ENCODE measurements around the gene TTC31.
"Not testable (repeated sequence)": the region's sequence is repeated elsewhere in the genome, so short reads cannot be mapped to it uniquely, and the experiment has no call there.

The TTC31 gene

GRCh38 chr2:74457549-74458131 is 25.2 kb upstream of the TTC31 start:
- DNase-seq: peak; percentile 85 to 87

GRCh38 chr2:74458132-74458937 is 24.5 kb upstream of the TTC31 start, which contains the start of gene WBP1:
TSS of gene WBP1 (plus strand) at chr2:74458438. CDS start at chr2:74458603, 165 bp downstream.
- peak; percentile 99 to 100 for DNase-seq

DNA sequence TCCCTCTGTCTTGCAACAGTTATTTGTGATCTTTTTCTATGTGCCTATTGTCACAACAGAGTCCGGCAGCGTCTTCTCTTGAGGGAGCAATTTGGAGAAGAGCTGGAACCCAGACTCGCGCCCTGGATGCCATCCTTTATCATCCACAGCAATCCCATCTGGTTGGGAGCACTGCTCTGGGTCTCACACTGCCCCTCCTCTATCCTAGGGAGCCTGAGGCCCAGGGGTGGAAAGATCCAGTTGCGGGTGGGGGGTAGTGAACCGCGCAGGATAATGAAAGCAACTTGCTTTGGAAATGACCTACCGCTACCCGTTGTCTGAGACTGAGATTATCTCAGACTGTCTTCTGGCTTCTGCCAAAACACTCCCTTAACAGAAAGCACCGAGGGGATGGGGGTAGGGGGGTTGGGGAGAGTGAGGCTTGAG is 23.9 kb upstream of the TTC31 start:
- DNase-seq: no peak

GRCh38 chr2:74459503-74460118 is 23.3 kb upstream of the TTC31 start:
- not testable (repeated sequence) for DNase-seq

GRCh38 chr2:74460187-74460586 is 22.7 kb upstream of the TTC31 start:
- DNase-seq: not testable (repeated sequence)

DNA sequence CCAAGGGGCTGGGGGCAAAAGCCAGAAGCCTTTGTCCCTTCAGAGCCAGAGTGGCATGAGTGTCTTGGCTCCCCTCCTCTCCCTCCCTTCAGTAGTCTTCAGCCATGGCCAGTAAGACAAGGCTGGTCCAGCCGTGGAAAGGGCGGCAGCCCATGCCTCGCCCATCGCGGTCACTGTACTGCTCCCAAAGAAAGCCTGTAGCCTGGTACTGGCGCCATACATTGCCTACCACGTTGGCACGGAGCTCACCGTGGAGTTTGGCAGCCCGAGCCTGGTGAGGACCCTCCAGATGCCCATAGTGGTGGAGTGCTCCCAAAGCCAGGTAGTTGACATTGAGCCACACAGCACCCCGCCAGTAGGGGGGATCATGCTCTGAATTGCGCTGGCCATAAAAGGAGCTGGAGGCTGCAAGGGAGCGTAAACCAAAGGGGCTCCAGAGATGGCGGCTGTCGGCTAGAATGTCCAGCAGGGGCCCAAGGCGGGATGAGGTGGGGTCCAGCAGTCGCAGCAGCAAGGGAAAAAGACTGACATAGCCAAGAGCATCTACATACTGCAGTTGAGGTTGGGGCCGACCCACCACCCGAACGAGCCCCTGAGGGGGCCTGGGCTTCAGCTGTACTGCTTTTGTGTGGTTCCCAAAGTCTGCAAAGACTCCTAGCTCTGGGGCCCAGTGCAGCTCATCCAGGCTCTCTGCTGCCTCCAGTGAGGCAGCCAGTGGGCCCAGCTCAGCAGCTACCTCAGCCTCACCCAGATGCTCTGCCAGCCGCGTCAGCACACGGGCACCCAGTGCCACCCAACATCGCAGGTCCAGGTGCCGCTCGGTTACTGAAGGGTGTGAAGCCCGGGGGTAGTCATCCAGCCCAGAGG is 21.5 kb upstream of the TTC31 start:
- no peak for DNase-seq

DNA sequence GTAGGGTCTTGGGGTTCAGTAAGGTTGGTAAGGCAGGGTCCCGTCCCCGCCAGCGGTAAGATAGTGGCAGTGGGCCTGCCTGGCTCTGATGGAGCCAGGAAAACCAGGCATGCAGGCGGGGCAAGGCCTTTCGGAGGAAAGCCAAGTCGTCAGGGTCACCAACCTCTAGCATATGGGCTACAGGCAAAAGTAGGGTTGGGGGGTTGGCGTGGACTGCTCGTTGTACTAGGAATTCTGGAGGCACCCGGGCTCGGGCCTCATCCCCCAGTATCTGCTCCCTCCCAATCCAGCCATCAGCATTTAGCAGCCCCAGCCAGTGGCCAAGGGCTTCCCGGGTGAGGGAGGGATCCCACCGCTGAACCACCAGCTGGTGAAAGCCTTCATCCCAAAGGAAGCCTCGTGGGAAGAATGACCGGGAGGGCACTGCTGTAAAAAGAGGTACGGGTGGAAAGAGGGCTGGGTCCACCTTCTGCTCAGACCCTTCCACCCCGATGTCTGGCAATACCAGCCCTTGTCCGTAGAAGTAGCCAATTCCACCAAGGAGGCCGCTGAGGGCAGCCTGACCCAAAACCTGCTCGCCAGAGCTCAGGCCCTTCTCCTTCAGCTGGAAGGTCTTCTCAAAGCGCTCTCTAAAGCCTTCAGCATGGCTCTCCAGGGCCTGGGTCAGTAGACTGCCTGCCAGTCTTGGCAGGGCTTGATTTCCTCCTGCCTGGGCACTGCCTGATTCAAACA is 20.7 kb upstream of the TTC31 start:
- DNase-seq: no peak

DNA sequence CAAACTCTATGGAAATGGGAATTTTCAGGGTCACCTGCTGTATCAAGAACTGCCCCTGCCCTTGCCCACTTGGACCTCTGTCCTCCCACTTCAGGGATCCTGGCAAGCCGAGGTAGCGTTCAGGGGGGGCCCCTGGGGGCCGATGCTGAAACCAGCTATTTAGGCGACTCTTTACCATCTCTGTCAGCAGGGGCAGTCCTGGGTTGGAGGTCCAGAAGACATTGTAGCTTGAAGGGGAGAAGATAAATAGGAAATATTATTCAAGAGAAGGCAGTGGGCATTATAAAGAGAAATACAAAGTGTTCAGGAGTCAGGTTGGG is 20.1 kb upstream of the TTC31 start:
- no peak for DNase-seq

DNA sequence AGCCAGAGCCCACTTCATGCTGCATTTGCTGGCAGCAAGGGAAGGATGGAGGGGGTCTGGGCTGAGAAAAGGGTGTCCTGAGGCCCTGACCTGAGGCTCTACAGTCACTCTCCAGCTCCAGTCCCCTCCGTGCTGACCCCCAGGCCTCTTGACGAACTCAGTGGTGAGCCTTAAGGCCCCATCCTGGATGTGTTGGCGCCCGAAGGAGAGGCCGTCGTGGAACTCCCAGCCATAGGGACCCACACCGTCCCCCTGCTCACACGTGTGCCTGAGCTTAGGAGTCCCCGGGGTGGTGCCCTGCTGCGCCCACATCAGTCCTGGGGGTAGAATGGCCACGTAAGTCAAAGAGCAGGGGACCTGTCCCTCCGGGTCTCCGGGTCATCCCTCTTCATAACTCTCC is 18.5 kb upstream of the TTC31 start:
- DNase-seq: no peak

- not testable (repeated sequence) for DNase-seq
Observed at GRCh38 chr2:74470742-74471141, 12.1 kb upstream of the TTC31 start.

DNA sequence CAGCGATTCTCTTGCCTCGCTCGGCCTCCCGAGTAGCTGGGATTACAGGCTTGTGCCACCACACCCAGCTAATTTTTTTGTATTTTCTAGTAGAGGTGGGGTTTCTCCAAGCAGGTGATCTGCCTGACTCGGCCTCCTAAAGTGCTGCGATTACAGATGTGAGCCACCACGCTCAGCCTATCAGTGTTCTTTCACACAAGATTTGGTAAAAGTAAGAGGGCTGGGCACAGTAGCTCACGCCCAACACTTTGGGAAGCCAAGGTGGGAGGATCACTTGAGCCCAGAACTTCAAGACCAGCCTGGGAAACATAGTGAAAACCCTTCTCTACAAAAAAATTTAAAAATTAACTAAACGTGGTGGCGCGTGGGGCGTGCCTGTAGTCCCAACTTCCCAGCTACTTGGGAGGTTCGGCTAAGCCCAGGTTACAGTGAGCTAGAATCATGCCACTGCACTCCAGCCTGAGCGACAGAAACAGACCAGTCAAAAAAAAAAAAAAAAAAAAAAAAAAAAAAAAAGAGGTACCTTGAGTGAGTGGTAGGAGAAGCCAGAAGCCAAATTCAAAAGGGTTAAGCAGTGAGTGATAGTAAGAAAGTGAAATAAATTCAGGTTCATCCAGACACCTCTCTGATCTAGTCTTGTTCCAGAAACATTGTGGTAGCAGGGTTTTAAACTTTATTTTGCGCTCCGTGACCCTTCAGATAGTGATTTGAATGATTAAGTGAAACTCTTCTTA is 11.4 kb upstream of the TTC31 start:
- DNase-seq: no peak

- peak; percentile 94 to 95 for DNase-seq
Observed at GRCh38 chr2:74472086-74472944, 10.6 kb upstream of the TTC31 start, which contains the start of gene MRPL53. TSS of gene MRPL53 (minus strand) at chr2:74472680. CDS start at chr2:74472660, 20 bp downstream.

DNA sequence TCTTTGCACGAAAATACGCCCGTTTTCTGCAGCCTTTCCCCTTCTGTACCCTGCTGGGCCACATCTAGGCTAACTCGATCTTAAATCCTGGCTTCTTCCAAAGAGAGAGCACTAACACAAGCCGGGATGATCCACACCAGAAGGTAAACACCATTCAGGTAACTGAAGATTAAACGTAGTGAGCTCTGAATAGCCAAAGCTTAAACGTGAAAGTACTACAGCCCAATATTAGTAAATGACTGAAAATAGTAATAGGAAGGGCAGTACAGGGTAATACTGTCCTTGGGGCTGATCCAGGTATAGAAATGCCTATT is 10.0 kb upstream of the TTC31 start:
- no peak for DNase-seq

DNA sequence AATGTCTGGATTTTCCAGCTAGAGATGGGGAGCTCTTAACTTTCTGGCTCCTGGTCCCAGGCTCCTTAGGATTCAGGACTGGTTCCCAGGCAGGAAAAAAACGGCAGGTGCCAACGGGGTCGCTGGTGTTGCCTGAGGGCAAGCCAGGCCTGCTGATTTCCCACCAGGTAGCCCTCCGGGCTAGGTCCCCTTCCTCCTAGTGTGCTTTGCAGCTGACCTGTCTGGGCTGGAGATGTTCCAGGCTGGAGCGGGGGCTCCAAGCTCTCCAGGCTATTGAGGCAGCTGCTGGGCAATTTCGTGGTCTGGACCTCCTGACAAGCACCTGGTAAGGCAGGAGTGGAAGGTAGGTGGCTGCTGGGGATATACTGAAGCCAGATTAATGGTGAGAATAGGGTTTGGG is 8.4 kb upstream of the TTC31 start:
- DNase-seq: no peak

GRCh38 chr2:74474899-74475298 is 8.0 kb upstream of the TTC31 start:
- DNase-seq: no peak

- DNase-seq: no peak
Observed at GRCh38 chr2:74481431-74481830, 1.4 kb upstream of the TTC31 start.

DNA sequence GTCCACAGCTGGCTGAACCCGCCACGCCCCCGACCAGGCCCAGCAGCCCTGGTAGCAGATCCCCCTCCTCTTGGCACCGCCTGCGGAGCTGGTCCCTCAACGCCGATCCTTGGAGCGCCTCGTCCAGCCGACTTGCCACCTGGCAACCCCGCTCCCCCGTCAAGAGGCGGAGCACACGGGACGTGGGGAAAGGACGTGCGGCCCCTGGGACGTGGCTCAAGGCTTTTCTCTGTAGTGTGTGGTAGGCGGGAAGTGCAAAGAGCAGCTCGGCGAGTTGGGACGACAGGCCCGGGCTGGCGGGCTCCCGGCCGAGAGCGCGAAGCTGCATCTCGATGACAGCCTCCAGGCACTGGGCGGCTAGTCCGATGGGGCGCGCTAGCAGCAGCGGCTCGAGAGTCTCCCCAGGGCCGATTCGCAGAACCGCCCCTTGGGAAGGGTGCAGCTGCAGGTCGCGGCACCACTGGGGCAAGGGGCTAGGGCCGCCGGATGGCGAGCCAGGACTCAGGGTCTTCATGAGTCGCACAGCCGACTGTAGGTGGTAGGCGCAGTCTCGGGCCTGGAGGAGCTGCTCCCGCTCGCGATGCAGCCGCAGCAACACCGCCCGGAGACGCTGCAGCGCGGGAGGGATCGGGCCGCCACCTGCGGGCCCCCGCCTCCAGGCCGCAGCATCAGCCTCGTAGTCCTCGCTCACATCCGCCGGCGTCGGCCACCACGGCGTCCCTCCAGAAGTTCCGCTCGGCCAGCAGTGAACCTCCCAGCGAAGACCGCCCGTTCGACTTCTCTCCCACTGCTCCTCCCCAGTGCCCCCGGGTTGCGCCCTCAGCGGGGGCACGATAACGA is 700 bp upstream of the TTC31 start:
- peak; percentile 45 to 62 for DNase-seq

DNA sequence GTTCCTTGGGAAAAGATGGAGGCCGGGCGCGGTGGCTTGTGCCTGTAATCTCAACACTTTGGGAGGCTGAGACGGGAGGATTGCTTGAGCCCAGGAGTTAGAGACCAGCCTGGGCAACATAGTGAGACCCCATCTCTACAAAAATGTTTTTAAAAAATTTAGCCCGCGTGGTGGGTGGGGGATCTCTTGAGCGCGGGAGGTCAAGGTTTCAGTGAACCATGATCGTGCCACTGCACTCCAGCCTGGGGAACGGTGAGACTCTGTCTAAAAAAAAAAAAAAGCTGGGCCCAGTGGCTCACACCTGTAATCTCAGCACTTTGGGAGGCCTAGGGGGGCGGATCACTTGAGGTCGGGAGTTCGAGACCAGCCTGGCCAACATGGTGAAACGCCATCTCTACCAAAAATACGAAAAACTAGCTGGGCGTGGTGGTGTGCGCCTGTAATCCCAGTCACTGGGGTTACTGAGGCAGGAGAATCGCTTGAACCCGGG is 839 bp downstream of the TTC31 start:
- DNase-seq: not testable (repeated sequence)

- DNase-seq: no peak
Observed at GRCh38 chr2:74486141-74486540, 3.3 kb downstream of the TTC31 start.

Data from NCI-H2081 (cell line).